ENCODE data around the gene SH3RF2.

DNA sequence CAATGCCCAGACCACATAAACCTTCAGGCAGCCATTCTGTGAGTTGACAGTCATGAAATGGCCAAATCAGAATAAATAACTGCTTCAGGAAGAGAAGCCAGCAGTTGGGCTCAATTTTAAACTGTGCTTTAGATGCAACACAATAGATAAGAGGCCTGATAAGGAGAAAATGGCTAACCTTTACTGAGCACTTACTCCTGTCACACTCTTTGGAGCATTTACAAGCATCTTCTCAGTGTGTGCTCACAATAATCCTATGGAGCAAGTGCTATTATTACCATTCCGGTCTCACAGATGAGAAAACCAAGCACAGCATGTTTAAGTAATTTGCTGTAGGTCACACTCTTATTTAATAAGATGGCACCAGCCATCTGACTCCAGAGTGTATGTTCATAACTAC is 11.5 kb upstream of the SH3RF2 start:
- TF ChIP-seq CTCF (IDR thresholded peaks at IDR 0.05; ENCODE audit: poor library complexity) = no peak
- no peak for TF ChIP-seq EZH2 (IDR thresholded peaks at IDR 0.05; ENCODE audit: borderline replicate concordance)
